Erythroblast (primary cell): Measurements from ENCODE around the gene DPY19L3.
"Not testable (repeated sequence)": the region's sequence is repeated elsewhere in the genome, so short reads cannot be mapped to it uniquely, and the experiment has no call there.

Experiments
- GATA1 ChIP-seq: IDR thresholded peaks from 2 replicates; pipeline ENCODE4 v1.6.1; 2011; ENCODE audit warnings: low read depth, mild to moderate bottlenecking, control low read depth, low read length, moderate library complexity
- POLR2A ChIP-seq: IDR thresholded peaks from 2 replicates; pipeline ENCODE4 v1.6.1; 2011; ENCODE audit warnings: mild to moderate bottlenecking, low read length

- not testable (repeated sequence) for TF ChIP-seq POLR2A, GATA1
Measured at GRCh38 chr19:32447534-32447933, 42.0 kb downstream of the DPY19L3 start.
